ENCODE results near the gene DISP3.

GRCh38 chr1:11443961-11444658 is 34.8 kb upstream of the DISP3 start:
- TF ChIP-seq KLF9 (CRISPR knock-in tag; IDR thresholded peaks at IDR 0.05; ENCODE audit: low read depth) (no peak), SAFB2 (CRISPR knock-in tag; IDR thresholded peaks at IDR 0.05; ENCODE audit: borderline replicate concordance, low read depth) (no peak), PRMT3 (CRISPR knock-in tag; IDR thresholded peaks at IDR 0.05; ENCODE audit: borderline replicate concordance, low read depth) (no peak), SIX4 (CRISPR knock-in tag; IDR thresholded peaks at IDR 0.05) (no peak), TGIF2 (CRISPR knock-in tag; IDR thresholded peaks at IDR 0.05) (no peak), ZNF432 (CRISPR knock-in tag; IDR thresholded peaks at IDR 0.05; ENCODE audit: borderline replicate concordance) (no peak), NFIC (IDR thresholded peaks at IDR 0.05; ENCODE audit: low read length) (no peak), ZKSCAN8 (CRISPR knock-in tag; IDR thresholded peaks at IDR 0.05; ENCODE audit: borderline replicate concordance) (no peak), CTCF (CRISPR knock-in tag; IDR thresholded peaks at IDR 0.05) (no peak), ZNF589 (CRISPR knock-in tag; conservative IDR thresholded peaks at IDR 0.05) (no peak)

Data from HepG2 (cell line).